ENCODE results near the gene ZNF600. TPM values are rescaled to one million over a fixed set of nuclear protein-coding genes. Genes with fewer than 3 reads are reported as not detected.

ZNF600 gene
- total RNA-seq, 2 experiments from 2014 or later, result 23.5 to 23.8 TPM

Other genes starting within 250 kb of the ZNF600 start
- 10 to 100 TPM; 20.4 to 30.6 TPM for gene ZNF701, start 216.5 kb downstream of the ZNF600 start, total RNA-seq
- gene ZNF83, start 148.4 kb downstream of the ZNF600 start, total RNA-seq, result 10 to 100 TPM; 32.0 to 64.2 TPM
- 10 to 100 TPM; 30.7 to 32.1 TPM for gene ZNF611, start 51.7 kb downstream of the ZNF600 start, total RNA-seq
- 10 to 100 TPM; 15.5 to 18.6 TPM for gene ZNF28, start 34.8 kb upstream of the ZNF600 start, total RNA-seq
- gene ZNF468, start 70.8 kb upstream of the ZNF600 start, total RNA-seq, result 10 to 100 TPM; 12.3 to 18.6 TPM
- gene ZNF320, start 110.8 kb upstream of the ZNF600 start, total RNA-seq, result 10 to 100 TPM in 1 of 2 experiments, 1 to 10 TPM in 1; 8.8 to 10.9 TPM
- 1 to 10 TPM; 4.6 to 6.7 TPM for gene ZNF888, start 136.6 kb upstream of the ZNF600 start, total RNA-seq
- gene ZNF816, start 176.1 kb upstream of the ZNF600 start, total RNA-seq, result 10 to 100 TPM in 1 of 2 experiments, 1 to 10 TPM in 1; 9.8 to 13.3 TPM
- gene ERVV-1, start 227.1 kb upstream of the ZNF600 start, total RNA-seq, result not detected